A673 (cell line): ENCODE results near the gene ST3GAL4.

ENCODE experiments used
- EZH2 ChIP-seq: fragments of 200-600 bp; sonication (generic); IDR thresholded peaks from 2 replicates; pipeline ENCODE4 v1.6.1; 2017; ENCODE audit warnings: borderline replicate concordance, low read depth, mild to moderate bottlenecking, mixed read lengths, antibody characterized with exemption, low read length; ENCODE audit not compliant: poor library complexity, severe bottlenecking
- TF ChIP-seq, protein P1 (sequence below): fragments of 300-800, 200-600 bp; sonication (generic); conservative IDR thresholded peaks from 2 replicates; pipeline ENCODE4 v1.5.1; 2017; ENCODE audit warnings: low read depth, mild to moderate bottlenecking, antibody characterized with exemption, low read length, moderate library complexity, mixed read lengths

DNA sequence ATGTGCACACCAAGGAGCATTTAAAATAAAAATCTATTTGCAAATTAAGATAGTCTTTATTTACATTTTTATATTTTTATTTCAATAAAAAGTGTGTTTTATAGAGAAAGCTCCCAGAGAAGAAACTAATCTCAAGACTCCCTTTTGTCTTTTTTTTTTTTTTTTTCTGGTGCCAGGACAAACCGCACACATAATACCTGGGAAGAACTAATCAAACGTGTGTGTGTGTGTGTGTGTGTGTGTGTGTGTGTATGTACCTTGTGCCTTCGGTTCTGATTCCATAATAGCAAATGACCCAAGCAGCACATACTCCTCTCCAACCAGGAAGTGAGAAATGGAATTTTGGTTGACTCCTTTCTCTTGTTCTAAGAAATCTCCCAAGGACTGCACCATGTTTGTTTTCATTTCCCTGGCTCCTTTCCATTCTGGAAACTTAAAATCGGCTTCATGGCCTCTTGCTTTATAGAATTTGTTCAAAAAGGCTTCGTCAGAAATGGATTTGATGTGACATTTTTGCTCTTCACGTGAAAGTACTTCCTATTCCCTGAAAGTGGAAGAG, 65.3 kb downstream of the ST3GAL4 start:
- TF ChIP-seq, protein P1, sequence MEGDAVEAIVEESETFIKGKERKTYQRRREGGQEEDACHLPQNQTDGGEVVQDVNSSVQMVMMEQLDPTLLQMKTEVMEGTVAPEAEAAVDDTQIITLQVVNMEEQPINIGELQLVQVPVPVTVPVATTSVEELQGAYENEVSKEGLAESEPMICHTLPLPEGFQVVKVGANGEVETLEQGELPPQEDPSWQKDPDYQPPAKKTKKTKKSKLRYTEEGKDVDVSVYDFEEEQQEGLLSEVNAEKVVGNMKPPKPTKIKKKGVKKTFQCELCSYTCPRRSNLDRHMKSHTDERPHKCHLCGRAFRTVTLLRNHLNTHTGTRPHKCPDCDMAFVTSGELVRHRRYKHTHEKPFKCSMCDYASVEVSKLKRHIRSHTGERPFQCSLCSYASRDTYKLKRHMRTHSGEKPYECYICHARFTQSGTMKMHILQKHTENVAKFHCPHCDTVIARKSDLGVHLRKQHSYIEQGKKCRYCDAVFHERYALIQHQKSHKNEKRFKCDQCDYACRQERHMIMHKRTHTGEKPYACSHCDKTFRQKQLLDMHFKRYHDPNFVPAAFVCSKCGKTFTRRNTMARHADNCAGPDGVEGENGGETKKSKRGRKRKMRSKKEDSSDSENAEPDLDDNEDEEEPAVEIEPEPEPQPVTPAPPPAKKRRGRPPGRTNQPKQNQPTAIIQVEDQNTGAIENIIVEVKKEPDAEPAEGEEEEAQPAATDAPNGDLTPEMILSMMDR: no peak
- TF ChIP-seq EZH2: no peak
